ENCODE data around the gene PAQR5.

Gene PAQR5

GRCh38 chr15:69456208-69457166, 157.8 kb downstream of the PAQR5 start:
- DNase-seq (ENCODE audit: low read depth in 1 of 2, low spot score in 1 of 2): no peak

Data from activated T-helper 1 cell treated with anti-CD3 and anti-CD28 coated beads, Interleukin-2, amount 50 U/mL, for 16 hours (primary cell).